SK-N-SH (cell line): ENCODE data around the gene MPEG1. TPM values are rescaled to one million over a fixed set of nuclear protein-coding genes. Genes with fewer than 3 reads are reported as not detected.

Source experiments
- CTCF ChIA-PET: fragments of 300-600, 350-600 bp; formaldehyde crosslinking; extraction: SDS; loops from one replicate; lab custom pipeline; 2021; lab: Yijun Ruan, JAX
- POLR2A ChIA-PET: fragments of 350-600 bp; sonication (Branson Sonifier 250); formaldehyde crosslinking; extraction: SDS; loops from one replicate; lab custom pipeline; 2020; ENCODE audit warnings: antibody characterized with exemption, inconsistent platforms; lab: Yijun Ruan, JAX
- DNase-seq: peaks from one replicate; pipeline ENCODE4 v3.0.0; 2012
- H2AFZ ChIP-seq: fragments of 200-600 bp; sonication (generic); 2 replicates; pipeline ENCODE4 v1.8.1; 2016; ENCODE audit warnings: antibody characterized with exemption, mild to moderate bottlenecking, low read depth
- H3F3A ChIP-seq: fragments of 200-600 bp; sonication (generic); replicated peaks from 2 replicates; pipeline ENCODE3; 2016; ENCODE audit warnings: antibody characterized with exemption, mild to moderate bottlenecking; ENCODE audit not compliant: insufficient read depth
- H3K27ac ChIP-seq, 2 experiments: fragments of 200-500 bp in 1 of 2; fragments of 200-600 bp in 1 of 2; sonication (Bioruptor generic) in 1 of 2; sonication (generic), shearing (Covaris generic) in 1 of 2; 2 replicates each; pipeline versions ENCODE4 v1.5.1 to v1.6.1; 2014 to 2016; ENCODE audit warnings: low read depth in 2 of 2, inconsistent platforms in 1 of 2, low read length in 1 of 2, mild to moderate bottlenecking in 1 of 2, mixed read lengths in 1 of 2
- H3K27me3 ChIP-seq: fragments of 200-600 bp; sonication (generic), shearing (Covaris generic); 2 replicates; pipeline ENCODE4 v1.6.1; 2016; ENCODE audit warnings: mixed run types; ENCODE audit not compliant: insufficient read depth
- H3K36me3 ChIP-seq, 2 experiments: fragments of 200-500 bp in 1 of 2; fragments of 200-600 bp in 1 of 2; sonication (Bioruptor generic) in 1 of 2; sonication (generic) in 1 of 2; replicated peaks in 1 of 2; 2 replicates each; pipeline versions ENCODE3 to v1.5.1; 2014 to 2016; ENCODE audit warnings: low read length in 1 of 2, mild to moderate bottlenecking in 1 of 2; ENCODE audit not compliant: insufficient read depth in 2 of 2, control insufficient read depth in 1 of 2
- H3K4me1 ChIP-seq, 2 experiments: fragments of 200-500 bp in 1 of 2; fragments of 200-600 bp in 1 of 2; sonication (Bioruptor generic) in 1 of 2; sonication (generic), shearing (Covaris generic) in 1 of 2; 2 replicates each; pipeline versions ENCODE4 v1.5.1 to v1.6.1; 2014 to 2016; ENCODE audit warnings: low read depth in 1 of 2, low read length in 1 of 2, mixed run types in 1 of 2; ENCODE audit not compliant: insufficient read depth in 2 of 2, control insufficient read depth in 1 of 2
- H3K4me2 ChIP-seq: fragments of 200-600 bp; sonication (generic), shearing (Covaris generic); 2 replicates; pipeline ENCODE4 v1.6.1; 2017; ENCODE audit warnings: mixed run types
- H3K4me3 ChIP-seq, 2 experiments: fragments of 200-500 bp in 1 of 2; fragments of 200-600 bp in 1 of 2; sonication (Bioruptor generic) in 1 of 2; sonication (generic), shearing (Covaris generic) in 1 of 2; 2 replicates each; pipeline versions ENCODE4 v1.5.1 to v1.8.1; 2014 to 2016; ENCODE audit warnings: low read depth in 2 of 2, inconsistent platforms in 1 of 2, low read length in 1 of 2, mild to moderate bottlenecking in 1 of 2, mixed read lengths in 1 of 2, moderate library complexity in 1 of 2
- H3K79me2 ChIP-seq: fragments of 200-600 bp; sonication (generic); 2 replicates; pipeline ENCODE4 v1.8.1; 2017; ENCODE audit warnings: mild to moderate bottlenecking; ENCODE audit not compliant: insufficient read depth
- H3K9ac ChIP-seq: fragments of 200-600 bp; sonication (generic); 2 replicates; pipeline ENCODE4 v1.6.1; 2017; ENCODE audit warnings: mixed run types
- H3K9me2 ChIP-seq: fragments of 200-600 bp; sonication (generic); 2 replicates; pipeline ENCODE4 v1.6.1; 2017; ENCODE audit warnings: mixed run types
- H3K9me3 ChIP-seq: fragments of 200-600 bp; sonication (generic); 2 replicates; pipeline ENCODE4 v1.6.1; 2017; ENCODE audit warnings: mixed run types, mild to moderate bottlenecking, moderate library complexity
- H4K20me1 ChIP-seq: fragments of 200-600 bp; sonication (generic); 2 replicates; pipeline ENCODE4 v1.6.1; 2017; ENCODE audit warnings: mild to moderate bottlenecking, mixed run types; ENCODE audit not compliant: insufficient read depth
- CHD2 ChIP-seq: fragments of 150-350 bp; IDR thresholded peaks from 2 replicates; pipeline ENCODE4 v1.6.1; 2018; ENCODE audit warnings: low read length; ENCODE audit not compliant: partially characterized antibody
- ELF1 ChIP-seq: IDR thresholded peaks from 2 replicates; pipeline ENCODE4 v1.4.0; 2012
- FOSL2 ChIP-seq: IDR thresholded peaks from 2 replicates; pipeline ENCODE4 v1.4.0; 2012; ENCODE audit warnings: low read depth, mild to moderate bottlenecking, moderate library complexity, borderline replicate concordance
- FOXJ3 ChIP-seq: sonication (generic); formaldehyde crosslinking; IDR thresholded peaks from 2 replicates; pipeline ENCODE4 v1.5.1; 2020; ENCODE audit warnings: mild to moderate bottlenecking, missing genetic modification reagents
- GATA2 ChIP-seq: sonication (generic); formaldehyde crosslinking; IDR thresholded peaks from 2 replicates; pipeline ENCODE4 v1.5.0; 2020; ENCODE audit warnings: mild to moderate bottlenecking, missing genetic modification reagents
- MEF2A ChIP-seq: IDR thresholded peaks from 2 replicates; pipeline ENCODE4 v1.4.0; 2012; ENCODE audit warnings: low read depth, borderline replicate concordance
- NFIC ChIP-seq: IDR thresholded peaks from 2 replicates; pipeline ENCODE4 v1.4.0; 2012; ENCODE audit warnings: borderline replicate concordance
- NRF1 ChIP-seq: IDR thresholded peaks from 2 replicates; pipeline ENCODE4 v1.6.1; 2012; ENCODE audit warnings: low read depth, mild to moderate bottlenecking, low read length
- POLR2AphosphoS5 ChIP-seq: IDR thresholded peaks from 2 replicates; pipeline ENCODE4 v1.6.1; 2012; ENCODE audit warnings: low read depth, low read length
- RCOR1 ChIP-seq: fragments of 150-350 bp; IDR thresholded peaks from 2 replicates; pipeline ENCODE4 v1.6.1; 2017; ENCODE audit warnings: antibody characterized with exemption, low read length
- RFX5 ChIP-seq: IDR thresholded peaks from 2 replicates; pipeline ENCODE4 v1.6.1; 2012; ENCODE audit warnings: mild to moderate bottlenecking, improper control_type of control experiment, low read length
- RXRA ChIP-seq: IDR thresholded peaks from 2 replicates; pipeline ENCODE4 v1.4.0; 2012; ENCODE audit warnings: low read depth, mild to moderate bottlenecking, borderline replicate concordance
- SIN3A ChIP-seq: IDR thresholded peaks from 2 replicates; pipeline ENCODE4 v1.6.1; 2012; ENCODE audit warnings: low read depth, mild to moderate bottlenecking, low read length, moderate library complexity, borderline replicate concordance
- SMC3 ChIP-seq: IDR thresholded peaks from 2 replicates; pipeline ENCODE4 v1.6.1; 2012; ENCODE audit warnings: low read depth, low read length, improper control_type of control experiment
- TAF1 ChIP-seq: IDR thresholded peaks from 2 replicates; pipeline ENCODE4 v1.6.1; 2012; ENCODE audit warnings: low read depth, mild to moderate bottlenecking, low read length, moderate library complexity, borderline replicate concordance
- WGBS: methylation state at CpG from one replicate; pipeline ENCODE4 v1.1.6; 2017; ENCODE audit warnings: low lambda C conversion rate; 5-methylcytosine and 5-hydroxymethylcytosine counted together
- polyA plus RNA-seq, 3 experiments: library from polyadenylated mRNA; depleted of rRNA; stranded (reverse); fragments of >200 nt; gene quantifications; 2 replicates each; pipeline ENCODE4 v1.2.3, GENCODE V29; 2012
- TF ChIP-seq, protein P1 (sequence below): fragments of 150-350 bp; IDR thresholded peaks from 2 replicates; pipeline ENCODE4 v1.6.1; 2016; ENCODE audit warnings: mild to moderate bottlenecking, low read depth, low read length
- TF ChIP-seq, protein P2 (sequence below): IDR thresholded peaks from 2 replicates; pipeline ENCODE4 v1.4.0; 2012; ENCODE audit warnings: low read depth
- TF ChIP-seq, protein P3 (sequence below): IDR thresholded peaks from 2 replicates; pipeline ENCODE4; 2012
- TF ChIP-seq, protein P4 (sequence below): IDR thresholded peaks from 2 replicates; pipeline ENCODE4 v1.6.1; 2012; ENCODE audit warnings: mild to moderate bottlenecking, low read depth, low read length, moderate library complexity
- TF ChIP-seq, protein P5 (sequence below): fragments of 150-350 bp; IDR thresholded peaks from 2 replicates; pipeline ENCODE4 v1.6.1; 2017; ENCODE audit warnings: antibody characterized with exemption, low read length, low read depth, borderline replicate concordance
- TF ChIP-seq, protein P6 (sequence below): IDR thresholded peaks from 2 replicates; pipeline ENCODE4 v1.4.0; 2012; ENCODE audit warnings: low read depth, borderline replicate concordance

Gene MPEG1
- polyA plus RNA-seq, 1 of the 3 experiments (the other 2 are of a cell fraction) = not detected

DNA sequence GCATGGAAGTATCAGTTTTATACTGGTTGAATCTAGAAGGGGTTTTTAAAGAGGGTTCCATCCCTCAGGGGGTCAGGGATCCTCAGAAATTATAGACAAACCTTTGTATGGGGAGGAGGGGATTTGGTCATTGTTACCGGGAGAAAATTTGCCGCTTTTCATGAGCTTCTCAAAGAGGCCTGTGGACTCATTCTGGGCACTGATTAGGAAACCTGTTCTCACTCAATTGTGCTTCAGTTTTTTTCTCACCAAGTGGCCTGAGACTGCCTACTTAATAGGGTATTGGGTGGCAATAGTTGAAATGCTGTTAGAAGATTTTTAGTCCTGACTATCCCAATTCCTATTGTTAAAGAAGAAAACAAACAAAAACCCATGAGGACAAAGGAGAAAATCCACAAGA is 14.0 kb downstream of the MPEG1 start (continued):
- TF ChIP-seq, protein P1, sequence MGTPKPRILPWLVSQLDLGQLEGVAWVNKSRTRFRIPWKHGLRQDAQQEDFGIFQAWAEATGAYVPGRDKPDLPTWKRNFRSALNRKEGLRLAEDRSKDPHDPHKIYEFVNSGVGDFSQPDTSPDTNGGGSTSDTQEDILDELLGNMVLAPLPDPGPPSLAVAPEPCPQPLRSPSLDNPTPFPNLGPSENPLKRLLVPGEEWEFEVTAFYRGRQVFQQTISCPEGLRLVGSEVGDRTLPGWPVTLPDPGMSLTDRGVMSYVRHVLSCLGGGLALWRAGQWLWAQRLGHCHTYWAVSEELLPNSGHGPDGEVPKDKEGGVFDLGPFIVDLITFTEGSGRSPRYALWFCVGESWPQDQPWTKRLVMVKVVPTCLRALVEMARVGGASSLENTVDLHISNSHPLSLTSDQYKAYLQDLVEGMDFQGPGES = no peak
- TF ChIP-seq NRF1 (no peak), SIN3A (no peak), RCOR1 (no peak), RFX5 (no peak), NFIC (no peak), RXRA (no peak), CHD2 (no peak)
- TF ChIP-seq, protein P2, sequence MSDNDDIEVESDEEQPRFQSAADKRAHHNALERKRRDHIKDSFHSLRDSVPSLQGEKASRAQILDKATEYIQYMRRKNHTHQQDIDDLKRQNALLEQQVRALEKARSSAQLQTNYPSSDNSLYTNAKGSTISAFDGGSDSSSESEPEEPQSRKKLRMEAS = no peak
- TF ChIP-seq, protein P3, sequence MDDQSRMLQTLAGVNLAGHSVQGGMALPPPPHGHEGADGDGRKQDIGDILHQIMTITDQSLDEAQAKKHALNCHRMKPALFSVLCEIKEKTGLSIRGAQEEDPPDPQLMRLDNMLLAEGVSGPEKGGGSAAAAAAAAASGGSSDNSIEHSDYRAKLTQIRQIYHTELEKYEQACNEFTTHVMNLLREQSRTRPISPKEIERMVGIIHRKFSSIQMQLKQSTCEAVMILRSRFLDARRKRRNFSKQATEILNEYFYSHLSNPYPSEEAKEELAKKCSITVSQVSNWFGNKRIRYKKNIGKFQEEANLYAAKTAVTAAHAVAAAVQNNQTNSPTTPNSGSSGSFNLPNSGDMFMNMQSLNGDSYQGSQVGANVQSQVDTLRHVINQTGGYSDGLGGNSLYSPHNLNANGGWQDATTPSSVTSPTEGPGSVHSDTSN = no peak

DNA sequence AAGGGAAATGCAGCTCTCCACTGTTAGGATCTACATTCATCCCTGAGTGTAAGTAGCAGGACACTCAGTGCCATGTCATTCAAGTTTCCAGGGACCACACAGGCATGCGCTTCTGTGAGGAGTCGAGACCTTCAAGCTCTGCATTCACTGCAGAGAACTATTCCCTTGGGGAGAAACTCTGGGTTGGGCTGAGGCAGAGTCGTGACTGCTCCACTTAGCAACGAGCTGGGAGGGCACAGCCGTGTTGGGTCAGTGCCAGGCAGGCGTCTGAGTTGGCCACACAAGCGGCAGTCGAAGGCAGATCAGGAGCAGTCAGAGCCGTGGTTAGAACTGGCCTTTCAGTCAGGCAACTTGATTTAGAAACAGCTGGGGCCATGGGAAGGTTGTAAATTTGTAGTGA is 14.7 kb downstream of the MPEG1 start:
- H3K4me3 ChIP-seq = no peak overlapping the region
- no peak overlapping the region for H2AFZ ChIP-seq
- H3K36me3 ChIP-seq = no peaks in the 10 kb centered on the region
- no peaks in the 10 kb centered on the region for H3K9me3 ChIP-seq
- no peaks in the 10 kb centered on the region for H3K79me2 ChIP-seq
- ChIA-PET CTCF (interaction anchor here (0.9 to 2.7 kb wide), 5 partner anchors 9 to 62 kb away, joined by 4 to 17 read pairs (median 5); partner anchors contain the start of gene DTX4), POLR2A (no interaction called here)
- no peak overlapping the region for H3K4me2 ChIP-seq
- H3K27me3 ChIP-seq = 0 out of 2 replicates have a peak, but pooled peaks cover 9% of the 10 kb centered on the region
- peaks cover 0 to 6% of the 10 kb centered on the region in 2 experiments; a peak in 1 of 4 replicates for H3K4me1 ChIP-seq
- TF ChIP-seq SMC3 = no peak
- no peak for TF ChIP-seq CHD2
- TF ChIP-seq, protein P4, sequence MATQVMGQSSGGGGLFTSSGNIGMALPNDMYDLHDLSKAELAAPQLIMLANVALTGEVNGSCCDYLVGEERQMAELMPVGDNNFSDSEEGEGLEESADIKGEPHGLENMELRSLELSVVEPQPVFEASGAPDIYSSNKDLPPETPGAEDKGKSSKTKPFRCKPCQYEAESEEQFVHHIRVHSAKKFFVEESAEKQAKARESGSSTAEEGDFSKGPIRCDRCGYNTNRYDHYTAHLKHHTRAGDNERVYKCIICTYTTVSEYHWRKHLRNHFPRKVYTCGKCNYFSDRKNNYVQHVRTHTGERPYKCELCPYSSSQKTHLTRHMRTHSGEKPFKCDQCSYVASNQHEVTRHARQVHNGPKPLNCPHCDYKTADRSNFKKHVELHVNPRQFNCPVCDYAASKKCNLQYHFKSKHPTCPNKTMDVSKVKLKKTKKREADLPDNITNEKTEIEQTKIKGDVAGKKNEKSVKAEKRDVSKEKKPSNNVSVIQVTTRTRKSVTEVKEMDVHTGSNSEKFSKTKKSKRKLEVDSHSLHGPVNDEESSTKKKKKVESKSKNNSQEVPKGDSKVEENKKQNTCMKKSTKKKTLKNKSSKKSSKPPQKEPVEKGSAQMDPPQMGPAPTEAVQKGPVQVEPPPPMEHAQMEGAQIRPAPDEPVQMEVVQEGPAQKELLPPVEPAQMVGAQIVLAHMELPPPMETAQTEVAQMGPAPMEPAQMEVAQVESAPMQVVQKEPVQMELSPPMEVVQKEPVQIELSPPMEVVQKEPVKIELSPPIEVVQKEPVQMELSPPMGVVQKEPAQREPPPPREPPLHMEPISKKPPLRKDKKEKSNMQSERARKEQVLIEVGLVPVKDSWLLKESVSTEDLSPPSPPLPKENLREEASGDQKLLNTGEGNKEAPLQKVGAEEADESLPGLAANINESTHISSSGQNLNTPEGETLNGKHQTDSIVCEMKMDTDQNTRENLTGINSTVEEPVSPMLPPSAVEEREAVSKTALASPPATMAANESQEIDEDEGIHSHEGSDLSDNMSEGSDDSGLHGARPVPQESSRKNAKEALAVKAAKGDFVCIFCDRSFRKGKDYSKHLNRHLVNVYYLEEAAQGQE = no peak
- TF ChIP-seq, protein P5, sequence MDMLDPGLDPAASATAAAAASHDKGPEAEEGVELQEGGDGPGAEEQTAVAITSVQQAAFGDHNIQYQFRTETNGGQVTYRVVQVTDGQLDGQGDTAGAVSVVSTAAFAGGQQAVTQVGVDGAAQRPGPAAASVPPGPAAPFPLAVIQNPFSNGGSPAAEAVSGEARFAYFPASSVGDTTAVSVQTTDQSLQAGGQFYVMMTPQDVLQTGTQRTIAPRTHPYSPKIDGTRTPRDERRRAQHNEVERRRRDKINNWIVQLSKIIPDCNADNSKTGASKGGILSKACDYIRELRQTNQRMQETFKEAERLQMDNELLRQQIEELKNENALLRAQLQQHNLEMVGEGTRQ = no peak
- TF ChIP-seq NFIC = no peak
- TF ChIP-seq, protein P6, sequence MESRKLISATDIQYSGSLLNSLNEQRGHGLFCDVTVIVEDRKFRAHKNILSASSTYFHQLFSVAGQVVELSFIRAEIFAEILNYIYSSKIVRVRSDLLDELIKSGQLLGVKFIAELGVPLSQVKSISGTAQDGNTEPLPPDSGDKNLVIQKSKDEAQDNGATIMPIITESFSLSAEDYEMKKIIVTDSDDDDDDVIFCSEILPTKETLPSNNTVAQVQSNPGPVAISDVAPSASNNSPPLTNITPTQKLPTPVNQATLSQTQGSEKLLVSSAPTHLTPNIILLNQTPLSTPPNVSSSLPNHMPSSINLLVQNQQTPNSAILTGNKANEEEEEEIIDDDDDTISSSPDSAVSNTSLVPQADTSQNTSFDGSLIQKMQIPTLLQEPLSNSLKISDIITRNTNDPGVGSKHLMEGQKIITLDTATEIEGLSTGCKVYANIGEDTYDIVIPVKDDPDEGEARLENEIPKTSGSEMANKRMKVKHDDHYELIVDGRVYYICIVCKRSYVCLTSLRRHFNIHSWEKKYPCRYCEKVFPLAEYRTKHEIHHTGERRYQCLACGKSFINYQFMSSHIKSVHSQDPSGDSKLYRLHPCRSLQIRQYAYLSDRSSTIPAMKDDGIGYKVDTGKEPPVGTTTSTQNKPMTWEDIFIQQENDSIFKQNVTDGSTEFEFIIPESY = no peak
- TF ChIP-seq FOXJ3 = no peak
- TF ChIP-seq ELF1 = no peak
- no peak for TF ChIP-seq FOSL2
- no peak for TF ChIP-seq RFX5
- no peak for TF ChIP-seq GATA2 (CRISPR knock-in tag)
- TF ChIP-seq TAF1 = no peak
- TF ChIP-seq MEF2A = no peak
- TF ChIP-seq POLR2AphosphoS5 = no peak
- TF ChIP-seq NRF1 = no peak
- no peaks in the 10 kb centered on the region for H4K20me1 ChIP-seq
- DNase-seq = no peak
- WGBS = 19% methylated on average over 6 of the region's 9 CpGs
- no peaks in the 10 kb centered on the region for H3K9me2 ChIP-seq
- no peak overlapping the region for H3K27ac ChIP-seq
- H3F3A ChIP-seq = no peaks in the 10 kb centered on the region
- H3K9ac ChIP-seq = no peak overlapping the region
